ENCODE data around the gene DBF4. TPM values are rescaled to one million over a fixed set of nuclear protein-coding genes. Genes with fewer than 3 reads are reported as not detected.
"Not testable (repeated sequence)": the region's sequence is repeated elsewhere in the genome, so short reads cannot be mapped to it uniquely, and the experiment has no call there.

Gene DBF4
- total RNA-seq, 2 donors from 2014 or later, result 46.5 to 63.2 TPM

- H3K27ac ChIP-seq (ENCODE audit: low read depth, low read length), result no peak overlapping the region
- H3K4me3 Mint-ChIP-seq, result no peak overlapping the region
- peaks cover 61% of the 10 kb centered on the region for H3K36me3 Mint-ChIP-seq (ENCODE audit: low read depth)
- no peak overlapping the region for H3K4me3 ChIP-seq (ENCODE audit: low read length)
- H3K27ac Mint-ChIP-seq, result no peak overlapping the region
- peaks cover 25% of the 10 kb centered on the region for H3K36me3 ChIP-seq (ENCODE audit: control insufficient read depth, insufficient read depth, low read length)
- H3K9me3 ChIP-seq (ENCODE audit: control insufficient read depth, low read length), result peaks cover 55% of the 10 kb centered on the region
- 80 to 92% methylated on average over 2 of the region's 2 CpGs for WGBS, 2 experiments (ENCODE audit: insufficient coverage in 1 of 2, insufficient read length in 1 of 2)
- no peaks in the 10 kb centered on the region for H3K4me1 Mint-ChIP-seq
- H3K9ac ChIP-seq (ENCODE audit: extremely low read depth, low read length, poor library complexity, severe bottlenecking), result no peak overlapping the region
- H3K27me3 ChIP-seq (ENCODE audit: control insufficient read depth, insufficient read depth, low read length, poor library complexity, severe bottlenecking), result no peaks in the 10 kb centered on the region
- no peak for DNase-seq
- TF ChIP-seq CTCF (conservative IDR thresholded peaks at IDR 0.05), result no peak
- no peaks in the 10 kb centered on the region for H3K27me3 Mint-ChIP-seq (ENCODE audit: insufficient read depth)
- no peaks in the 10 kb centered on the region for H3K4me1 ChIP-seq (ENCODE audit: control insufficient read depth, insufficient read depth, low read length)
- peaks cover 30% of the 10 kb centered on the region for H3K9me3 Mint-ChIP-seq
These were observed 10.2 kb upstream of the DBF4 start for GRCh38 chr7:87866089-87866488.

GRCh38 chr7:87866533-87866932 lies 9.8 kb upstream of the DBF4 start:
- H3K27me3 ChIP-seq (ENCODE audit: control insufficient read depth, insufficient read depth, low read length, poor library complexity, severe bottlenecking); H3K27ac ChIP-seq (ENCODE audit: low read depth, low read length); H3K4me1 ChIP-seq (ENCODE audit: control insufficient read depth, insufficient read depth, low read length); H3K4me3 ChIP-seq (ENCODE audit: low read length); H3K4me1 Mint-ChIP-seq; H3K9ac ChIP-seq (ENCODE audit: extremely low read depth, low read length, poor library complexity, severe bottlenecking); H3K27me3 Mint-ChIP-seq (ENCODE audit: insufficient read depth); H3K4me3 Mint-ChIP-seq; H3K27ac Mint-ChIP-seq; DNase-seq: not testable (repeated sequence)
- peaks cover 28% of the 10 kb centered on the region for H3K36me3 ChIP-seq (ENCODE audit: control insufficient read depth, insufficient read depth, low read length)
- WGBS, 2 experiments (ENCODE audit: insufficient coverage in 1 of 2, insufficient read length in 1 of 2), result 89 to 95% methylated on average over 6 of the region's 6 CpGs
- peaks cover 59% of the 10 kb centered on the region for H3K9me3 ChIP-seq (ENCODE audit: control insufficient read depth, low read length)
- peaks cover 66% of the 10 kb centered on the region for H3K36me3 Mint-ChIP-seq (ENCODE audit: low read depth)
- H3K9me3 Mint-ChIP-seq, result peaks cover 34% of the 10 kb centered on the region

GRCh38 chr7:87870471-87870870 lies 5.8 kb upstream of the DBF4 start:
- Histone ChIP-seq H3K27ac (ENCODE audit: low read depth, low read length) (no peak overlapping the region), H3K4me3 (ENCODE audit: low read length) (no peak overlapping the region), H3K27me3 (ENCODE audit: control insufficient read depth, insufficient read depth, low read length, poor library complexity, severe bottlenecking) (no peaks in the 10 kb centered on the region), H3K9me3 (ENCODE audit: control insufficient read depth, low read length) (peaks cover 67% of the 10 kb centered on the region), H3K36me3 (ENCODE audit: control insufficient read depth, insufficient read depth, low read length) (peaks cover 28% of the 10 kb centered on the region), H3K9ac (ENCODE audit: extremely low read depth, low read length, poor library complexity, severe bottlenecking) (no peak overlapping the region), H3K4me1 (ENCODE audit: control insufficient read depth, insufficient read depth, low read length) (peaks cover 4% of the 10 kb centered on the region)
- no peaks in the 10 kb centered on the region for H3K27me3 Mint-ChIP-seq (ENCODE audit: insufficient read depth)
- no peak for DNase-seq
- H3K9me3 Mint-ChIP-seq, result peaks cover 42% of the 10 kb centered on the region
- no peak overlapping the region for H3K27ac Mint-ChIP-seq
- peaks cover 12% of the 10 kb centered on the region for H3K4me1 Mint-ChIP-seq
- no peak overlapping the region for H3K4me3 Mint-ChIP-seq
- no peak for TF ChIP-seq CTCF (conservative IDR thresholded peaks at IDR 0.05)
- 96 to 100% methylated on average over 1 to 4 of the region's 4 CpGs for WGBS, 2 experiments (ENCODE audit: insufficient coverage in 1 of 2, insufficient read length in 1 of 2)
- peaks cover 65% of the 10 kb centered on the region for H3K36me3 Mint-ChIP-seq (ENCODE audit: low read depth)

- no peak overlapping the region for H3K27ac Mint-ChIP-seq
- H3K9me3 ChIP-seq (ENCODE audit: control insufficient read depth, low read length), result peaks cover 48% of the 10 kb centered on the region
- H3K9me3 Mint-ChIP-seq, result peaks cover 23% of the 10 kb centered on the region
- peaks cover 12% of the 10 kb centered on the region for H3K4me1 Mint-ChIP-seq
- peak overlapping the region; percentile 22 for H3K4me3 ChIP-seq (ENCODE audit: low read length)
- no peak for TF ChIP-seq CTCF (conservative IDR thresholded peaks at IDR 0.05)
- H3K36me3 Mint-ChIP-seq (ENCODE audit: low read depth), result peaks cover 46% of the 10 kb centered on the region
- H3K9ac ChIP-seq (ENCODE audit: extremely low read depth, low read length, poor library complexity, severe bottlenecking), result no peak overlapping the region
- no peak overlapping the region for H3K4me3 Mint-ChIP-seq
- H3K27me3 ChIP-seq (ENCODE audit: control insufficient read depth, insufficient read depth, low read length, poor library complexity, severe bottlenecking), result no peaks in the 10 kb centered on the region
- 85 to 87% methylated on average over 2 to 5 of the region's 5 CpGs for WGBS, 2 experiments (ENCODE audit: insufficient coverage in 1 of 2, insufficient read length in 1 of 2)
- H3K27ac ChIP-seq (ENCODE audit: low read depth, low read length), result no peak overlapping the region
- no peaks in the 10 kb centered on the region for H3K27me3 Mint-ChIP-seq (ENCODE audit: insufficient read depth)
- H3K4me1 ChIP-seq (ENCODE audit: control insufficient read depth, insufficient read depth, low read length), result peaks cover 4% of the 10 kb centered on the region
- DNase-seq, result no peak
- H3K36me3 ChIP-seq (ENCODE audit: control insufficient read depth, insufficient read depth, low read length), result peaks cover 28% of the 10 kb centered on the region
These were observed 3.9 kb upstream of the DBF4 start for GRCh38 chr7:87872346-87872745.

- H3K27ac Mint-ChIP-seq; DNase-seq; H3K27ac ChIP-seq (ENCODE audit: low read depth, low read length); H3K4me3 ChIP-seq (ENCODE audit: low read length); H3K4me3 Mint-ChIP-seq; H3K4me1 ChIP-seq (ENCODE audit: control insufficient read depth, insufficient read depth, low read length); H3K27me3 ChIP-seq (ENCODE audit: control insufficient read depth, insufficient read depth, low read length, poor library complexity, severe bottlenecking); H3K9ac ChIP-seq (ENCODE audit: extremely low read depth, low read length, poor library complexity, severe bottlenecking); H3K27me3 Mint-ChIP-seq (ENCODE audit: insufficient read depth): not testable (repeated sequence)
- Histone ChIP-seq H3K36me3 (ENCODE audit: control insufficient read depth, insufficient read depth, low read length) (peaks cover 21% of the 10 kb centered on the region), H3K9me3 (ENCODE audit: control insufficient read depth, low read length) (peaks cover 38% of the 10 kb centered on the region)
- Mint-ChIP-seq H3K36me3 (ENCODE audit: low read depth) (peaks cover 37% of the 10 kb centered on the region), H3K9me3 (peaks cover 20% of the 10 kb centered on the region), H3K4me1 (peaks cover 18% of the 10 kb centered on the region)
- WGBS, 2 experiments (ENCODE audit: insufficient coverage in 1 of 2, insufficient read length in 1 of 2), result 81 to 91% methylated on average over 6 to 10 of the region's 10 CpGs
These were observed 3.0 kb upstream of the DBF4 start for GRCh38 chr7:87873328-87873727.
